K562 (cell line): Measurements from ENCODE around the gene IPO7. TPM values are rescaled to one million over a fixed set of nuclear protein-coding genes. Genes with fewer than 3 reads are reported as not detected.

Experiments
- ARID2 ChIP-seq: fragments of 450-650 bp; IDR thresholded peaks from 2 replicates; pipeline ENCODE4 v1.6.1; 2017; ENCODE audit warnings: antibody characterized with exemption, mild to moderate bottlenecking
- CEBPG ChIP-seq, 3 experiments: fragments of 200-800 bp in 1 of 3; sonication (Bioruptor generic) in 1 of 3; sonication (generic) in 1 of 3; formaldehyde crosslinking in 1 of 3; IDR thresholded peaks in 2 of 3; conservative IDR thresholded peaks in 1 of 3; 2 replicates each; pipeline versions ENCODE4 v1.6.1 to v1.8.0; 2016 to 2022; ENCODE audit warnings: missing compliant biosample characterization in 2 of 3, missing genetic modification characterization in 2 of 3, mild to moderate bottlenecking in 1 of 3, missing genetic modification reagents in 1 of 3
- CUX1 ChIP-seq: fragments of 200-800 bp; sonication (Bioruptor generic); IDR thresholded peaks from 2 replicates; pipeline ENCODE4 v1.6.1; 2016; ENCODE audit warnings: missing genetic modification characterization, missing compliant biosample characterization
- HES1 ChIP-seq: fragments of 450-650 bp; IDR thresholded peaks from 2 replicates; pipeline ENCODE4 v1.6.1; 2016; ENCODE audit warnings: low read depth, mild to moderate bottlenecking, moderate library complexity
- MCM2 ChIP-seq: fragments of 450-650 bp; IDR thresholded peaks from 2 replicates; pipeline ENCODE4 v1.6.1; 2017; ENCODE audit warnings: low read depth, mild to moderate bottlenecking
- MECOM ChIP-seq: fragments of 250-450 bp; sonication (Bioruptor Pico); IDR thresholded peaks from 2 replicates; pipeline ENCODE4 v1.8.0; 2022; ENCODE audit warnings: inconsistent platforms
- SAFB ChIP-seq: fragments of 200-400 bp; formaldehyde crosslinking; IDR thresholded peaks from 2 replicates; pipeline ENCODE4 v1.6.1; 2017; ENCODE audit warnings: low read depth, low read length, borderline replicate concordance
- TEAD2 ChIP-seq: fragments of 450-650 bp; IDR thresholded peaks from 2 replicates; pipeline ENCODE4 v1.6.1; 2016; ENCODE audit warnings: missing genetic modification characterization, control low read depth, missing compliant biosample characterization
- TRIM25 ChIP-seq: fragments of 450-650 bp; IDR thresholded peaks from 2 replicates; pipeline ENCODE4 v1.7.0; 2016; ENCODE audit warnings: borderline replicate concordance
- ZFP30 ChIP-seq: fragments of 250-450 bp; sonication (Bioruptor Pico); IDR thresholded peaks from 2 replicates; pipeline ENCODE4 v1.8.0; 2022; ENCODE audit warnings: moderate library complexity, mild to moderate bottlenecking, inconsistent platforms, borderline replicate concordance
- ZNF609 ChIP-seq: sonication (generic); formaldehyde crosslinking; IDR thresholded peaks from 2 replicates; pipeline ENCODE4 v1.8.1; 2023; ENCODE audit warnings: missing genetic modification reagents, mild to moderate bottlenecking, borderline replicate concordance
- polyA plus RNA-seq, 8 experiments: library from polyadenylated mRNA; depleted of rRNA in 4 of 8; stranded (reverse) in 5 of 8; unstranded in 3 of 8; fragments of >200 nt; fragmentation: Nextera tagmentation in 2 of 8; fragmentation: Illumina TruSeq in 1 of 8; extraction: Ambion mirVana in 2 of 8; extraction: Trizol in 1 of 8; gene quantifications; 2 replicates each; pipeline versions ENCODE4 v1.2.1 to v1.2.3, GENCODE V29; 2011 to 2014; ENCODE audit warnings: inconsistent platforms in 1 of 8, missing spikeins in 1 of 8
- total RNA-seq, 7 experiments: library from RNA; depleted of rRNA in 6 of 7; stranded (reverse); fragments of >200 nt in 6 of 7; fragmentation: Illumina TruSeq in 2 of 7; extraction: Trizol in 2 of 7; gene quantifications; 2 replicates each; pipeline versions ENCODE4 v1.2.1 to v1.2.3, GENCODE V29; 2011 to 2021; ENCODE audit warnings: low replicate concordance in 1 of 7

The IPO7 gene
- total and polyA plus RNA-seq, 9 of the 15 experiments (the other 6 are each of a cell fraction or from before 2014, with no cell fraction given) = 23.6 to 138 (median 110) TPM

GRCh38 chr11:9363954-9364912 lies 20.2 kb upstream of the IPO7 start (continued):
- TF ChIP-seq TRIM25 (no peak), HES1 (no peak; the same call in 1 of the 2 replicates), CUX1 (CRISPR knock-in tag) (no peak; the same call in 1 of the 2 replicates), SAFB (0 out of 2 replicates have a peak, but pooled peaks have one; percentile 60), ZFP30 (CRISPR knock-in tag) (no peak), MCM2 (no peak), ZNF609 (CRISPR knock-in tag) (peak; percentile 71; the same call in 1 of the 2 replicates), MECOM (CRISPR knock-in tag) (no peak; the same call in 1 of the 2 replicates), CEBPG (CRISPR knock-in tag; IDR thresholded peaks at IDR 0.05) (no peak), CEBPG (tag; conservative IDR thresholded peaks at IDR 0.05 in 1 of 2, IDR thresholded peaks at IDR 0.05 in 1 of 2) (no peak), ARID2 (no peak), TEAD2 (peak; percentile 74)
